Hepatocyte (in vitro differentiated cells): ENCODE data around the gene FLAD1.

Experiments used
- EZH2 ChIP-seq: fragments of 200-600 bp; sonication (generic); IDR thresholded peaks from 2 replicates; pipeline ENCODE4 v1.6.1; 2016; ENCODE audit warnings: antibody characterized with exemption, mild to moderate bottlenecking, borderline replicate concordance
- TF ChIP-seq, protein P1 (sequence below): fragments of 200-600 bp; sonication (generic); IDR thresholded peaks from 2 replicates; pipeline ENCODE4 v1.5.1; 2016; ENCODE audit warnings: antibody characterized with exemption, mild to moderate bottlenecking; ENCODE audit not compliant: poor library complexity

DNA sequence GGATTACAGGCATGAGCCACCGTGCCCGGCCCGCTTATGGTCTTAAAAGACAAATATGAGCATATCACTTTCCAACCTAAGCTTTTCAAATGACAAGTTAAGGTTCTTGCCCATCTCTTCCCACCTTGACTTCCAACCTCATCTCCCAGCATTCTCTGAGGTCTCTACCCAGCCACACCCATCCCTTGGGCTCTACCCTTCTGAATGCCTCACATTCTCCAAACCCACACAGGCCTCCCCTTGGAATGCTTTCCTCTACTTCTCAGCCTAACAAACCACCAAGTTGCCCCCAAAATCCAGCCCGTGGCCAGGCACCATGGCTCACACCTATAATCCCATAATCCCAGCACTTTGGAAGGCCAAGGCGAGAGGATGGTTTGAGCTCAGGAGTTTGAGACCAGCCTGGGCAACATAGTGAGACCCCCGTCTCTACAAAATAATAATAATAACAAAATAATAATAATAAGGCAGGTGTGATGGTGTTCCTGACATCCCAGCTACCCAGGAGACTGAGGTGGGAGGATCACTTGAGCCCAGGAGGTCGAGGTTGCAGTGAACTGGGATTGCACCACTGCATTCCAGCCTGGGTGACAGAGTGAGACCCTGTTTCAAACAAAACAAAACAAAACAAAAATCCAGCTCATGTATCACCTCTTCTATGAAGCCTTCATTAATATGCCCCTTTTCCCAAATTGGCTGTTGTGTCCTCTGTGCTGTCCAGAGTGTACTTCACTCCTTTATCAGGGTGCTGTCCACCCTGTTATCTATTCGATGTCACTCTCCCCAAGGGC lies 39.2 kb downstream of the FLAD1 start:
- no peak for TF ChIP-seq EZH2
- TF ChIP-seq, protein P1, sequence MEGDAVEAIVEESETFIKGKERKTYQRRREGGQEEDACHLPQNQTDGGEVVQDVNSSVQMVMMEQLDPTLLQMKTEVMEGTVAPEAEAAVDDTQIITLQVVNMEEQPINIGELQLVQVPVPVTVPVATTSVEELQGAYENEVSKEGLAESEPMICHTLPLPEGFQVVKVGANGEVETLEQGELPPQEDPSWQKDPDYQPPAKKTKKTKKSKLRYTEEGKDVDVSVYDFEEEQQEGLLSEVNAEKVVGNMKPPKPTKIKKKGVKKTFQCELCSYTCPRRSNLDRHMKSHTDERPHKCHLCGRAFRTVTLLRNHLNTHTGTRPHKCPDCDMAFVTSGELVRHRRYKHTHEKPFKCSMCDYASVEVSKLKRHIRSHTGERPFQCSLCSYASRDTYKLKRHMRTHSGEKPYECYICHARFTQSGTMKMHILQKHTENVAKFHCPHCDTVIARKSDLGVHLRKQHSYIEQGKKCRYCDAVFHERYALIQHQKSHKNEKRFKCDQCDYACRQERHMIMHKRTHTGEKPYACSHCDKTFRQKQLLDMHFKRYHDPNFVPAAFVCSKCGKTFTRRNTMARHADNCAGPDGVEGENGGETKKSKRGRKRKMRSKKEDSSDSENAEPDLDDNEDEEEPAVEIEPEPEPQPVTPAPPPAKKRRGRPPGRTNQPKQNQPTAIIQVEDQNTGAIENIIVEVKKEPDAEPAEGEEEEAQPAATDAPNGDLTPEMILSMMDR: no peak
